HK-2 (cell line): ENCODE measurements around the gene SEZ6.

Experiments
- DNase-seq: peaks from one replicate; pipeline ENCODE4 v3.0.0-alpha.2; 2018; ENCODE audit not compliant: unreplicated experiment

Gene SEZ6

GRCh38 chr17:28975031-28975430 is 30.8 kb downstream of the SEZ6 start:
- DNase-seq = no peak

GRCh38 chr17:28974451-28974850 is 31.4 kb downstream of the SEZ6 start:
- no peak for DNase-seq

- no peak for DNase-seq
Observed at GRCh38 chr17:28973425-28973824, 32.4 kb downstream of the SEZ6 start.

- no peak for DNase-seq
Observed at GRCh38 chr17:28972437-28972836, 33.4 kb downstream of the SEZ6 start.

- DNase-seq = no peak
Observed at GRCh38 chr17:28970879-28971278, 35.0 kb downstream of the SEZ6 start.

- no peak for DNase-seq
Observed at GRCh38 chr17:28969706-28970393, 36.0 kb downstream of the SEZ6 start.

- DNase-seq = no peak
Observed at GRCh38 chr17:28968914-28969295, 36.9 kb downstream of the SEZ6 start.

- no peak for DNase-seq
Observed at GRCh38 chr17:28968231-28968913, 37.5 kb downstream of the SEZ6 start.

- no peak for DNase-seq
Observed at GRCh38 chr17:28967221-28968135, 38.4 kb downstream of the SEZ6 start.

- no peak for DNase-seq
Observed at GRCh38 chr17:28963841-28964240, 42.0 kb downstream of the SEZ6 start.

GRCh38 chr17:28963055-28963611 is 42.7 kb downstream of the SEZ6 start:
- DNase-seq = no peak

- no peak for DNase-seq
Observed at GRCh38 chr17:28961391-28961790, 44.4 kb downstream of the SEZ6 start.

GRCh38 chr17:28960256-28961061 is 45.4 kb downstream of the SEZ6 start:
- no peak for DNase-seq

GRCh38 chr17:28959471-28959871 is 46.4 kb downstream of the SEZ6 start:
- no peak for DNase-seq

- DNase-seq = no peak
Observed at GRCh38 chr17:28958820-28959455, 46.9 kb downstream of the SEZ6 start.

GRCh38 chr17:28957992-28958355 is 47.9 kb downstream of the SEZ6 start:
- no peak for DNase-seq

- no peak for DNase-seq
Observed at GRCh38 chr17:28957277-28957991, 48.4 kb downstream of the SEZ6 start.

- DNase-seq = no peak
Observed at GRCh38 chr17:28956861-28957260, 49.0 kb downstream of the SEZ6 start.

- DNase-seq = no peak
Observed at GRCh38 chr17:28956112-28956511, 49.7 kb downstream of the SEZ6 start.

- DNase-seq = no peak
Observed at GRCh38 chr17:28955408-28955807, 50.4 kb downstream of the SEZ6 start.
